Astrocyte of the hippocampus (primary cell): ENCODE measurements around the gene IGFBP4.
A peak's percentile ranks its signal among the peaks of the same experiment; 100 is the strongest.

Experiments used
- DNase-seq: peaks from one replicate; pipeline ENCODE4 v3.0.0; 2011; ENCODE audit warnings: low read depth, low spot score

The IGFBP4 gene

DNA sequence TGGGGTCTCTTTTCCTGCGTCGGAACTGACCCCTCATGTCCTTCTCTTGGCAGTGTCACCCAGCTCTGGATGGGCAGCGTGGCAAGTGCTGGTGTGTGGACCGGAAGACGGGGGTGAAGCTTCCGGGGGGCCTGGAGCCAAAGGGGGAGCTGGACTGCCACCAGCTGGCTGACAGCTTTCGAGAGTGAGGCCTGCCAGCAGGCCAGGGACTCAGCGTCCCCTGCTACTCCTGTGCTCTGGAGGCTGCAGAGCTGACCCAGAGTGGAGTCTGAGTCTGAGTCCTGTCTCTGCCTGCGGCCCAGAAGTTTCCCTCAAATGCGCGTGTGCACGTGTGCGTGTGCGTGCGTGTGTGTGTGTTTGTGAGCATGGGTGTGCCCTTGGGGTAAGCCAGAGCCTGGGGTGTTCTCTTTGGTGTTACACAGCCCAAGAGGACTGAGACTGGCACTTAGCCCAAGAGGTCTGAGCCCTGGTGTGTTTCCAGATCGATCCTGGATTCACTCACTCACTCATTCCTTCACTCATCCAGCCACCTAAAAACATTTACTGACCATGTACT, 13.2 kb downstream of the IGFBP4 start:
- no peak for DNase-seq

DNA sequence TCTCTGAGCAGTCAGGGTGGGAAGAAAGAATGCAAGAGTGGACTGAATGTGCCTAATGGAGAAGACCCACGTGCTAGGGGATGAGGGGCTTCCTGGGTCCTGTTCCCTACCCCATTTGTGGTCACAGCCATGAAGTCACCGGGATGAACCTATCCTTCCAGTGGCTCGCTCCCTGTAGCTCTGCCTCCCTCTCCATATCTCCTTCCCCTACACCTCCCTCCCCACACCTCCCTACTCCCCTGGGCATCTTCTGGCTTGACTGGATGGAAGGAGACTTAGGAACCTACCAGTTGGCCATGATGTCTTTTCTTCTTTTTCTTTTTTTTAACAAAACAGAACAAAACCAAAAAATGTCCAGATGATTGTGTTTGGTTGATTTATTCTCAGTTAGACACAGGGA, 14.1 kb downstream of the IGFBP4 start:
- DNase-seq: no peak

DNA sequence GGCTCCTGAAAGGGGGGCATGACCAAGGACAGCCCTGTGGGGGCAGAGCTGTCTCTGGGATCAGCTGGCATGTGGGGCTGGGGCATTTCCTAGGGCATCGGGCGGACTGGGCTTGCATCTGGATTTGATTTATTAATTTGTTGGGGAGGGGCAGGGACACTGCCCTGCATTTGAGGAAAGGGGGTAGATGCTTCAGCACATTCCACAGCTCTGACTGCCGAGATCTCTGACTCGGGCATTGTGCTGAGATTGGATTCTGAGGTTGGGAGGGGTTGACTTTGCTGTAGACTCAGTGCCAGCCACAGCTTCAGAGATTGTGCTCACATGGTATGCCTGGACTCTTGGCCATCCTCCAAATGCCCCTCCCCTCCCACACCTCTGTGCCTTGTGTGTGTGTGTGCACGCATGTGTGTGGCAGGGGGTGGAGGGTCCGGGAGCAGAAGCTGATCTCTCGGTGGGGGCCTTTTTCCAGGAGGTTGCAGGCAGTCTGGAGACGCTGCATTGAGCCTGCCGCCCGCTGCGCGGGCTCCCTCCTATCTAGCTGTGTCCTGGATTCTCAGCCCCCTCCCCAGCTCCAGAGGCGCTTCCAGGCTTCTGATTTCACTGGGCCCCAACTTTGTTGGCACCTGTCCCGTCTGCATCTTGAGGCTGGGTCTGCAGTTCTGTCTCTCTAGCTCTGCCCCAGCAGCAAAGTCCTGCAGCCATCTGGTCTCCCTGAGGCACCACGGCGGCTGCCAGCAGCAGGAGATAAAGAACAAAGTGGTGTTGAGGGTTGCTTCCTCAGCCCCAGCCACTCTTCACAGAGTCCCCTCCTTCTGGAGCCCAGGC, 14.9 kb downstream of the IGFBP4 start:
- DNase-seq: peak; percentile 90

DNA sequence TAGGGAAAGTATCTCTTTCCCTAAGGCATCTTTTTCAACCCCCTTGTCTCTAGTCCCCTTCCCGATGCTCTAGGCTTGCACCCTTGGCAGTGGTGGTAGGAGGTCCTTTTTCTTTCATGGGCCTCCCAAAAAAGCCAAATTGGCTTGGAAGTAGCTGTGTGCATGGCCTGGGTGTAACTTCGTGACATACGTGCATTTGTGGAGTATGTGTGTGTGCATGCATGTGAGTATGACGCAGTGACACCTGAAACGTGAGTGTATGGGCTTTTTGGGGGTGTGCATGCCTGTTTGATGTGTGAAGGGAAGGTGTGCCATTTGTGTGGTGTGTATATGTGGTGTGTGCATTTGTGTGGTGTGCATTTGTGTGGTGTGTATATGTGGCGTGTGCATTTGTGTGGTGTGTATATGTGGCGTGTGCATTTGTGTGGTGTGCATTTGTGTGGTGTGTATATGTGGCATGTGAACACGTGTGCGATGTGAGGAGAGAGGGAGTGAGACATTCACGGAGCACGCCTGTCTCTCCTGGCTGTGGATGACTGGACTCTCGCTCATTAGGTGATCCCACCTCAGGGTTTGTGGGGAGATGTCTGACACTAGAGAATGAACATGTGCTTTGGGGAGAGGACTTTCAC, 15.7 kb downstream of the IGFBP4 start:
- no peak for DNase-seq

DNA sequence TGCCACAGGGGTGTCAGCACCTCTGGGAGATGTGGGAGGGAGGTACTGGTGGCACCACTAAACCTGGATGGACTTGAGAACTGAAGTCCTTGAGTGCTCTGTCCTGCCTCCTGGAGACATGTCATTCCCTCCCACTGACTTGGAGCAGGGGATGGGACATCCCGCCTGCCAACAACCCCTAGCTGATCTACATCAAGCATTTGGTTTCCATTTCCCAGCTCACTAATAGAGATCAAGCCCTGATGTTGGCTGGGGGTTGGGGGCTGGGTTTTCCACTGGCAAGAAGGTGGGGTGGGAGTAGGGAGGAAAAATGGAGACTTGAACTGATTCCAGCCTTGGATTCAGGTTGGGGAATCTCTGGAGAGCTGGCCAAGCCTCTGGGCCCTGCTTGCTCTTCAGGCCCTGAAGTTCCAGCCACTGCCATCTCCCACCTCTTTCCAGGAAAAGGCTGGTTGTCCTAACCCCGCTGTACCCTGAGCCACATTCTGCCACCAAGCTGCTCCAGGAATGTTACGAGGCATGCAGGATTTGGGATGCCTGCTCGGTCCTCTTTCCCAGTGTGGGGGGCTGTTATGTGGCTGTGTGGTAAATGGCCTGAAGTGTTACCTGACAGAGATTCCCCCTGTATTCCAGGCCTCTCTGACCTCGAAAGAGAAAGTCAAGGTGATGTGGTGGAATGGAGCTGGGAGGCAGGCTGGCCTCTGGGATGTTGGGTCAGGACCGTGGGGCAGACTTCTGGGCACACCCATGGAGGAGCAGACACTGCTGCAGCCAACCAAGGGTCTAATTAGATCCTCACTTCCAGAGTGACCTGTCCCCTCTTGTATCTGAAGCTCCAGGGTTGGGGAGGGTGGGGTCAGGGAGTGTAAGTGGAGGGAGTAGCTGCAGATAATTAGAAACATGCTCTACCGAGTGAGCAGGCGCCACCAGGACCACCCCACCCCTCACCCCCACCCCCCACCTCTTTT, 16.7 kb downstream of the IGFBP4 start:
- no peak for DNase-seq

DNA sequence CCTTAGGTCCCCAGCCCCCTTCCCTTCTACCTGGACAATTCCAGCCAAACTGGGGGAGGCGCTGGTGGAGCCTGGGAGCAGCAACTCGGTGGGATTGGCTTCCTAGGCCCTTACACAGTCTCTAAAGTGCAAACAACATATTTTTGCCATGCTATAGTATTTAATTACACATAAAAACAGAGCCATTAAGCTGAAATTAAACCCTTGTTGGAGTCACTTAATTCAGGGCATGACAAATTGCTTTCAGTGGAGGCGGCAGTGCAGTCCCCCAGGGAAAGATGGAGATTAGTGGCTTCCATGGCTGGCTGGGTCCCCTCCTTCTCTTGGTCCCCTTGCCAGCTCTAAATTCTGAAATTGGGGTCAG, 17.3 kb downstream of the IGFBP4 start:
- no peak for DNase-seq

DNA sequence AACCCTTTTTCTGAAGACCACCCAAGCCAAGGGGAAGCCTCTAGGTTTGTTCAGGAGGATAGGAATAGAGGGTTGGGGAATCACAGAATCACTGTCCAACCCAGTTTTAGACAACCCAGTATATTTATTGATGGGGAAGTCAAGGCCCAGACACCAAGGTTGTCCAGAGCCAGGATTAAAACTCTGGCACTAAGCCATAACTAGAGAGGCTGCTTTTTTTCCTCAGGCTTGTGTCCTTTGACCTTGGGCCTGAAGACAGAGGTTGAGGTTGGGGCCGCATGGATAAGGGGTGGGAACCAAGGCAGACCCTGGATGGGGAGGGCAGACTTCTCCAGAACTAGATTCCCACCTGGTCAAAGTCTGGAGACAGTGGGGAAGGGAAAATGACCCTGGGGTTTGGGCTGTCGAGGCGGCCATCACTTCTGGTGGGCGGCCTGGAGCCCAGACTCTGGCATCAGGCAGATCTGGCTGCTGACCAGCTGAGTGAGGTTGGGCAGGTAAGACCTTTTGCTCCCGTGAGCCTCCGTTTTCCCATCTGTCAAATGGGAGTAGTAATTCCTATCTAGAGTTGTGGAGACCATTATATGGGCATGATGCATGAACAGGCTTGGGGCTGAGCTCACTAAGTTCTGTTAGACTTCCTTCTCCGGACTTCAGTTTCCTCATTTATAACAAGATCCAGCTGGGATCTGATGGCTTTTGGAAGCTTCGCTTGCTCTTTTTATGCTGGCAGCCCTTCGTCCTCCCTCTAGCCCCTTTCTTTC, 17.9 kb downstream of the IGFBP4 start:
- DNase-seq: no peak

DNA sequence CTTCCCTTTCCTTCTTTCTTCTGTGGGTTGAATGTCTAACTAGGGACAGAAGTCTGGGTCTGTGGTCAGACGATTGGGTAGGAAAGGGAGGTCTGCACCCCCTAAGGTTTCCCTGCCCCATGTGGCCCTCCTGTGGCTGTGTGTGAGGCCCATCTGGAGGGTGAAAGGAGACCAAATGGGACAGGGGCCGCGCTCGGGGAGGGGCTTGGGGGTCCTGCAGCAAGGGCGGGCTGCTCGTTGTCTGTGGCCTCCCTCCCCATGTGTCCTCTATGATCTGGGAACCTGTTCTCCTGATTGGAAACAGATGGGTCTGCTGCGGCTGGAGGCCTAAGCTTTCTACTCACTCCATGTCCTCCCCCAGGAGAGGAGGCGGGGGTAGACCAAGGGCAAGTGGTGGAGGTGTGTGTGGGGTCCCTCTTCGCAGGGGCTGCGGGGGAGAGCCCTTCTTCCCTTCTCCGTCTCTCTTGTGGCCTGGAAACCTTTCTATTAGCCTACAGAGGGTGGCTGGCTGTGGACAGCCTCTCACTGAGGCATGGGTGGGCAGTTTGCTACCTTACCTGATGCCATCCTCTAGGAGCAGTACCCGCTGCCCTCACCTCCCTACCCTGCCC, 18.6 kb downstream of the IGFBP4 start:
- DNase-seq: no peak

DNA sequence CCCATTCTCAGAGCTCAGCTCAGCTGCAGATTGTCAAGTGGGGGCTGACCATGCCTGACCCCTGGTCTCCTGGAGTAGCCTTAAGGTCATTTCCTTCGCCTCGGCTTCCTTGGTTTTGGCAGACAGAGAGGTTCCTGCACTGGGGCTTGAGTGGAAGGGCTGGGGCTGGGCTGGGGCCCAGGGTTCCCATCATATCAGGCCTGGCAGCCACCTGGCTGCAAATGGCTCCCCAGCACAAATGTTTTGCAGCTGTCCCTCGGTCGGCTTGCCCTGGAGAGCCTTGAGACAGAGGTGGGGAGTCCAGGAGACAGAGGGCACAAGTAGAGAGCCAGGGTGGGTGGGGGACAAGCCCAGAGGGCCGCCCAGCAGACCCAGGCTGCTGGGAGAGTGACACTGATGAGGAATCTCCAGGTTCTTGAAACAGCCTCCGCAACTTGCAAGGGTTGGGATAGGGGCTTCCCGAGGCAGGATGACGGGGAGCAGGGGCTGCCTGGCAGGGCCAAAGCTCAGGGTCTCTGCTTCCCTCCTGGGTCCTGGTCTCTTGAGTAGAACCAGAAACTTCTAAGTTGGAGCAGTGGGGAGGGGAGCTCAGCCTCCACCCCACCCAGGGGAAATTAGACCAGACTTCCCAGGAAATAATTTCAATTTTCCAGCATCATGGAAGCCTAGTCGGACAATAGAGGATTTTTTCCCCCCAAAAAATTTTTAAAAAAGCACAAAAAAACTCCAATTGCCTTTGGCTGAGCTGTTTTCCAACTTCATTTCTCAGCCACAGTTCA, 19.3 kb downstream of the IGFBP4 start:
- no peak for DNase-seq

DNA sequence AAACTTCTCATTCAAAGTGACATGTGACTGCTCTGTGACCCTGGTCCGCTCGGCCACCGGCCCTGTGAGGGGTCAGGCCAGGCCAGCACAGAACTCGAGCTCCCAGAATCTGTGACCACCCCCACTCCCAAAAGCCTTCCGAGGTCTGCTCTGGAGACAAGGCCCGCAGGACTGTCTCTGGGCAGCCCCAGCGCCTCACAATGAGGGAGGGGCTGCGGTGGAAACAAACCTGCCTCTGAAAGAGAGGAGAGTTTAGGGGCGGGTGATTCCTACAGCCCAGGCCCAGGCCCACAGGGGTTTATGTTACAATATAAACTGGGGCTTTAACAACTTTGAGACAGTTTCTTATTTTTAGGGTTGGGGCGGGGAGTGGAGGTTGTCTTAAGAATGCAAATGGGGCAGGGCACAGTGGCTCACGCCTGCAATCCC, 19.9 kb downstream of the IGFBP4 start:
- no peak for DNase-seq

DNA sequence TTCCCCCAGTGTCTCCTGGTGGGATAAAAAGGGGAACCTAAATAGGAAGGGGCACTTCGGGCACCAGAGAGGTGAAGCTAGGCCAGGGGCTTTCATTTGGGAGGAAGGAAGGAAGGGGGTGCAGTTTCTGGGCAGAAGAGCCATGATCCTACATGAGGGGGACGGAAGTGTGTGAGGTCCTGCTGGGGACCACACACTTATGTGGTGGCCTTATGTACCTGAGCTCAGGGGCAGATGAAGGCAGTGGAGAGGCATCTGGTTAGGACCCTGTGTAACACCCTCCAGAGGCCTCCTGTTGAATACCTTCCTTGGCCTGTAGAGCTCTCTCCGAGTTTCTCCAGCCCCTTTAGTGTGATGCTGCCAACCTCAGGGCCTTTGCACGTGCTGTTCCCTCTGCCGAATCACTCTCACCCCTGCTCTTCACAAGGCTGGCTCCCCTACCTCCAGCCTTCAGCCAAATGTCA, 21.2 kb downstream of the IGFBP4 start:
- DNase-seq: no peak

DNA sequence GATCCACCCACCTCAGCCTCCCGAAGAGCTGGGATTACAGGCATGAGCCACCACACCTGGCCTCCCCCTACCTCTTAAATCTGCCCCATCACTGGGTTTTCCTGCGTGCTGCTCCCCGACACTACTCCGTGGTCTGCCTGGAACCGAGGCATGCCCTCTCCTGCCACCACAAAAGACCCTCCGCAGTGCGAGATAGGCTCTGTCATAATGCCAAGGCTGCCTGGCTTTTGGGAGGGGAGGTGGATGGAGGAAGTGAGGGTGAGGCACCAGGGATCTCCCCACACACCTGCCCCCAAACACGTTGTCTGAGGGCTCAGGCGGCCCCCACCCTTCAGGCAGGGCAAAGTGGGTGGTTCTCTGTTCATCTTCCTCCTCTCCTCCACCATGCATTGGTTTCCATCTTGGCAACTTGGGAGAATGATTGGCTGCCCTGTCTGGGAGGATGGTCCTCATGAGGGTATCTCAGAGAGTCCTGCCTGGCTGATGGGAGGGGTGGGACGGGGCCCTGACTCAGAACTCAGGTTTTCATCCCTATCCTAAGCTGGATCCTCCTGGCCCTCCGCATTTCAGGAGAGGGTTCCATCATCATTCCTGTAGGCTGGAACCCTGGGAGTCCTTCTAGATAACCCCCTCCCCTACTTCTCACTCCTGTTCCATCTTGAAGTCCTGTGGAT, 23.2 kb downstream of the IGFBP4 start:
- DNase-seq: no peak

DNA sequence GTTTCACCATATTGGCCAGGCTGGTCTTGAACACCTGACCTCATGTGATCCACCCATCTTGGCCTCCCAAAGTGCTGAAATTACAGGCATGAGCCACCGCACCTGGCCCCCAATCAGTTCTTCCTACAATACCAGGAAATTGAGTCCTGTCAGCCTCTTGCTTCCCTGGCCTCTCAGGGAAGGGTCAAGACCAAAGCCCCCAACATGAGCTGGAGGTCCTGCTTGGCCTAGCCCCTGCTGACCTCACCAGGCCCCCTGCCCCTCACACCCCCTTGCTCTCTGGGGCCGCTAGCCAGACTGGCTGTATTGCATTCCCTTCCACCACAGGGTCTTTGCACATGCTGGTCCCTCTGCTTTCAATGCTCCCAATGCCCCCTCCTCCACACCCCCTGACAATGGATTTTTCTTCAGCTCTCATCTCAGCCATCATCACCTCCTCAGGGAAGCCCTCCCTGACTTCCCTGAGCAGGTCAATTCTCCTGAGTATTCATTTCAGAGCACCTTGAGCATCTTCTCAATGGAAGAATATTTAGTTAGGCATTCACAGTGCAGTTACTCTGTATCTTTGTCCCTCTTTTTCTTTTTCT, 24.1 kb downstream of the IGFBP4 start:
- DNase-seq: no peak

DNA sequence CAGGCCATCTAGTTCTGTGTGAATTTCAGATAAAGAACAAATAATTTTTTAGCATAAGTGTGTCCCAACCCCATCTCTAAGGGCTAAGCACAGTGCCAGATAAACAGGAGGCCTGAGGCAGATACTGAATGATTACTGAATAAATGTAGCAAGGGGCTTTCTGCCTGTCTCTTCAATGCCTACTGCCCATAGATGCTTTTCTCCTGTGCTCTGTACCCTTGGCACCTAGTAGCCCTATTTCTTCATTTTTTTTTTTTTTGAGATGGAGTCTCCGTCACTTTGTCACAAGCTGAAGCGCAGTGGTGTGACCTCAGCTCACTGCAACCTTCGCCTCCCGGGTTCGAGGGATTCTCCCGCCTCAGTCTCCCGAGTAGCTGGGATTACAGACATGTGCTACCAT, 25.3 kb downstream of the IGFBP4 start:
- DNase-seq: no peak

DNA sequence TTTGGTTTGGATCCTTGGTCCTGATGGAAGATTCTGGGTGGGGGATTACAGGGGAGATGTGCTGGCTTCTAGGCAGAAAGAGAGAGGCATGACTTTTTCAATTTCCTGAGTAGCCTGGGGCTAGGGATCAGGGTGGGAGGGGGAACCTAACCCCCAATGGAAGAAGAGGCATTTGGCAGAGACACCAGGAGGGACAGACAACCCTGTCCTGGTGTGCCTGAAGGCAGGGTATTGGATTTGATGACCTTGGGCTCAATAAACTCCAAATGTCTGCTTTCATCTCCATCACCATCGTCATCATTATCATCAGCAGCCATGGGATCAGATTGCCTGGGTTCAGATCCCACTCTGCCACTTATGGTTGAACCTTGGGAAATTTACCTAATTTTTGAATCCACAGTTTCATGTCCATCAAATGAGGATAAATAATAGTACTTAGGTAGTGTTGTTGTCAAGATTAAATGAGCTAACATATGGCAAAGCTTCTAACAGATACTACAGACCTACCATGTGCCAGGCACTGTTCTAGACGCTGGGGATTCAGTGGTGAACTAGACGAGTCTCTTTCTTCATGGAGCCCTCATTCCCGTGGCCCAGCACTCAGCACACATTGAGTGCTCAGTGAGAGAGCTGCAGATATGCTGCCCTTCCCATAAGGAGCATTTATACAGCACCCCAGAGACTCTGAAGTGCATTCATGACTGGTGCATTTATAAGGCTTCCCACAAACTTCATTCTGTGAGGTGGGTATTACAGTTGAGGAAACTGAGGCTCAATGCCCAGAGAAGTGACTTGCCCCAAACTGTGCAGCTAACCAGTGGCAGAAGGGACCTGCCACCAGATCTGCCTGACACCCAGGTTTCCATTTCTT, 26.8 kb downstream of the IGFBP4 start:
- no peak for DNase-seq

DNA sequence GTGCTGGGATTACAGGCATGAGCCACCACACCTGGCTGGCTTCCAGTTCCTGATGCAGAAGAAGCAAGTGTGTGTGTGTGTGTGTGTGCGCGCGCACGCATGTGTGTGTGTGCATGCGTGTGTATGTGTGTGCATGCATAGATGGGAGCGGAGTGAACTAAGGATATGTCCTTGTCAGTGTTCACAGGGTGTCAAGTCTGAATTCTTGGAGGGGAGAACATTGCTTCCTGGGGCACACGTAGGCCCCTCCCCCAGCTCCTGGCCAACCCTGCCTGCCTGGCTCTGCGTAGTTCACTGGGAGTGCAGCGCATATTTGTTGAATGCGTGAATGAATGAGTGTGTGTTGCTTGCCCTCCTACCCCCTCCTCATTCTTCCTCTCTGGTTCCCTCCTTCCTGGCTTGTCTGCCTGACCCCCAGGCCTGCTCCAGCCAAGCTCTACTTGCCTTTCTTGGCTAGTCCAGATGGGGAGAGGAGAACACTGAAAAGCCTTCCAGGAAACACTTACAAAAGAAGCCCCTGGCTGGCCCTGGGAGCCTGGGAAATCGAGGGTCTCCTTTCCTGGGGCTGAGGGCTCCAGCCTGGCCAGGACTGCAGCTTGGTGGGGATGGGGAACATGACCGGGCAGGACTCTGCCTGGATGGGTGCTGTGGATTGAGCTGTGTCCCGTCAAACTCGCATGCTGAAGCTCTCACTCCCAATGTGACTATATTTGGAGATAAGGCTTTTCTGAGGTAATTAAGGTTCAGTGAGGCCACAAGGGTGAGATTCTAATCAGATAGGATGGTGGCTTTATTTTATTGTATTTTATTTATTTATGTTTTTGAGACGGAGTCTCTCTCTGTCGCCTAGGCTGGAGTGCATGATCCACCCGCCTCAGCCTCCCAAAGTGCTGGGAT, 27.9 kb downstream of the IGFBP4 start:
- peak; percentile 80 for DNase-seq
